Right renal cortex interstitium (tissue), 3 donors: ENCODE results near the gene SSNA1. TPM values are rescaled to one million over a fixed set of nuclear protein-coding genes. Genes with fewer than 3 reads are reported as not detected.

Experiments
- DNase-seq, 3 donors: peaks; one replicate each; pipeline ENCODE4 v3.0.0-alpha.2; 2013; ENCODE audit warnings: low read depth in 3 of 3, low spot score in 2 of 3
- polyA plus RNA-seq, 3 donors: library from polyadenylated mRNA; unstranded; fragments of 120-200 nt; gene quantifications; one replicate each; pipeline ENCODE4 v1.2.1, GENCODE V29; 2013; ENCODE audit not compliant: insufficient read length in 3 of 3

The SSNA1 gene
- polyA plus RNA-seq, 3 donors, result 41.4 to 52.2 (median 43.2) TPM

- DNase-seq, result no peak
These were observed 9.4 kb upstream of the SSNA1 start for GRCh38 chr9:137178939-137179630.

GRCh38 chr9:137179761-137180160, 8.7 kb upstream of the SSNA1 start:
- DNase-seq, result no peak

- no peak for DNase-seq
These were observed 8.0 kb upstream of the SSNA1 start for GRCh38 chr9:137180491-137180890.

GRCh38 chr9:137181680-137182079, 6.8 kb upstream of the SSNA1 start:
- no peak for DNase-seq

- no peak for DNase-seq
These were observed 5.6 kb upstream of the SSNA1 start for GRCh38 chr9:137182836-137183235.

GRCh38 chr9:137183980-137184595, 4.4 kb upstream of the SSNA1 start:
- no peak for DNase-seq

- no peak for DNase-seq
These were observed 3.4 kb upstream of the SSNA1 start for GRCh38 chr9:137184881-137185660.

GRCh38 chr9:137185921-137186320, 2.6 kb upstream of the SSNA1 start:
- DNase-seq, result no peak

GRCh38 chr9:137186385-137186784, 2.1 kb upstream of the SSNA1 start:
- no peak for DNase-seq

GRCh38 chr9:137187386-137187785, 1.1 kb upstream of the SSNA1 start:
- DNase-seq, result no peak

GRCh38 chr9:137188086-137188489, 388 bp upstream of the SSNA1 start:
- DNase-seq, result no peak

GRCh38 chr9:137189297-137190295, 1.1 kb downstream of the SSNA1 start:
- no peak for DNase-seq

GRCh38 chr9:137190315-137190856, 1.9 kb downstream of the SSNA1 start:
- DNase-seq, result no peak

- DNase-seq, result no peak
These were observed 2.8 kb downstream of the SSNA1 start for GRCh38 chr9:137191245-137191644.

GRCh38 chr9:137191691-137192447, 3.4 kb downstream of the SSNA1 start:
- no peak for DNase-seq

- no peak for DNase-seq
These were observed 3.9 kb downstream of the SSNA1 start for GRCh38 chr9:137192448-137192780.

GRCh38 chr9:137192859-137193258, 4.4 kb downstream of the SSNA1 start:
- no peak for DNase-seq

GRCh38 chr9:137193771-137194170, 5.3 kb downstream of the SSNA1 start:
- no peak for DNase-seq

GRCh38 chr9:137194388-137194787, 5.9 kb downstream of the SSNA1 start:
- no peak for DNase-seq

GRCh38 chr9:137194909-137195308, 6.4 kb downstream of the SSNA1 start:
- DNase-seq, result no peak
